ENCODE results near the gene AGBL5. TPM values are rescaled to one million over a fixed set of nuclear protein-coding genes. Genes with fewer than 3 reads are reported as not detected.

Gene AGBL5
- total RNA-seq, 1 donor from 2014 or later: 18.9 TPM

DNA sequence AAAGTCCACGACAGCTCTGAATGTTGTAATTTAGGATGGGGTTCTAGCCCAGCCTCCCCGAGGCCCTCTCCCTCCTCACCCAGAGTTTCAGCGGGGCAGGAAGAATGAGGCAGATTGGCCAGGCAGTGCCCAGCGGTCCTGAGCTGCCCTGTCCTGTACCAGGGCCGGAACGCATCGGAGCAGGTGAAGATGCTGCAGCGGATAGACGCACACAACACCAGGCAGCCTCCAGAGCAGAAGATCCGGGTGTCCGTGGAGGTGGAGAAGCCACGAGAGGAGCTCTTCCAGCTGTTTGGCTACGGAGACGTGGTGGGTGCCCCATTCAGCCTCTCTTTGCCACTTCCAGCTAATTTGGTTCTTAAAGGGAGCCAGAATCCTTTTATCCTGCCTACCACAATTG lies 45.9 kb downstream of the AGBL5 start:
- H3K9me3 ChIP-seq: no peaks in the 10 kb centered on the region
- DNase-seq: no peak
- no peak overlapping the region for H3K4me3 ChIP-seq
- ATAC-seq: no peak
- intact Hi-C loops (cut with DNase I): no loop called here
- H3K4me1 ChIP-seq: peaks cover 16% of the 10 kb centered on the region
- H3K36me3 ChIP-seq: no peaks in the 10 kb centered on the region
- no peaks in the 10 kb centered on the region for H3K27me3 ChIP-seq (ENCODE audit: low read depth)
- H3K27ac ChIP-seq: no peak overlapping the region
- TF ChIP-seq, protein P1, sequence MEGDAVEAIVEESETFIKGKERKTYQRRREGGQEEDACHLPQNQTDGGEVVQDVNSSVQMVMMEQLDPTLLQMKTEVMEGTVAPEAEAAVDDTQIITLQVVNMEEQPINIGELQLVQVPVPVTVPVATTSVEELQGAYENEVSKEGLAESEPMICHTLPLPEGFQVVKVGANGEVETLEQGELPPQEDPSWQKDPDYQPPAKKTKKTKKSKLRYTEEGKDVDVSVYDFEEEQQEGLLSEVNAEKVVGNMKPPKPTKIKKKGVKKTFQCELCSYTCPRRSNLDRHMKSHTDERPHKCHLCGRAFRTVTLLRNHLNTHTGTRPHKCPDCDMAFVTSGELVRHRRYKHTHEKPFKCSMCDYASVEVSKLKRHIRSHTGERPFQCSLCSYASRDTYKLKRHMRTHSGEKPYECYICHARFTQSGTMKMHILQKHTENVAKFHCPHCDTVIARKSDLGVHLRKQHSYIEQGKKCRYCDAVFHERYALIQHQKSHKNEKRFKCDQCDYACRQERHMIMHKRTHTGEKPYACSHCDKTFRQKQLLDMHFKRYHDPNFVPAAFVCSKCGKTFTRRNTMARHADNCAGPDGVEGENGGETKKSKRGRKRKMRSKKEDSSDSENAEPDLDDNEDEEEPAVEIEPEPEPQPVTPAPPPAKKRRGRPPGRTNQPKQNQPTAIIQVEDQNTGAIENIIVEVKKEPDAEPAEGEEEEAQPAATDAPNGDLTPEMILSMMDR (IDR thresholded peaks at IDR 0.05): no peak

DNA sequence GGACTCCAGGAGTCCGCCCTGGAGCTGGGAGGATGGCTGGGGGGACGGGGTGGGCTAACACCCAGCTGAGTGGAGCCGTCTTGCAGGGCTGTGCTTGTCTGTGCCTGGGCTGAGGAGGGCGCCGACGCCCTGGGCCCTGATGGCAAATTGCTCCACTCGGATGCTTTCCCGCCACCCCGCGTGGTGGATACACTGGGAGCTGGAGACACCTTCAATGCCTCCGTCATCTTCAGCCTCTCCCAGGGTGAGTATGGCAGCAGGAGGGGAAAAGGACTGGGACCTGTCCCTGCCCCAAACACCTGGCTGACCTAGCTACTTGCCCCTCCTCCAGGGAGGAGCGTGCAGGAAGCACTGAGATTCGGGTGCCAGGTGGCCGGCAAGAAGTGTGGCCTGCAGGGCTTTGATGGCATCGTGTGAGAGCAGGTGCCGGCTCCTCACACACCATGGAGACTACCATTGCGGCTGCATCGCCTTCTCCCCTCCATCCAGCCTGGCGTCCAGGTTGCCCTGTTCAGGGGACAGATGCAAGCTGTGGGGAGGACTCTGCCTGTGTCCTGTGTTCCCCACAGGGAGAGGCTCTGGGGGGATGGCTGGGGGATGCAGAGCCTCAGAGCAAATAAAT lies 48.0 kb downstream of the AGBL5 start:
- intact Hi-C loops (cut with DNase I): no loop called here
- Histone ChIP-seq H3K4me3 (no peak overlapping the region), H3K9me3 (no peaks in the 10 kb centered on the region), H3K4me1 (peaks cover 16% of the 10 kb centered on the region), H3K36me3 (no peaks in the 10 kb centered on the region), H3K27ac (no peak overlapping the region), H3K27me3 (ENCODE audit: low read depth) (no peaks in the 10 kb centered on the region)
- TF ChIP-seq, protein P1 (IDR thresholded peaks at IDR 0.05): no peak
- no peak for ATAC-seq
- DNase-seq: no peak

DNA sequence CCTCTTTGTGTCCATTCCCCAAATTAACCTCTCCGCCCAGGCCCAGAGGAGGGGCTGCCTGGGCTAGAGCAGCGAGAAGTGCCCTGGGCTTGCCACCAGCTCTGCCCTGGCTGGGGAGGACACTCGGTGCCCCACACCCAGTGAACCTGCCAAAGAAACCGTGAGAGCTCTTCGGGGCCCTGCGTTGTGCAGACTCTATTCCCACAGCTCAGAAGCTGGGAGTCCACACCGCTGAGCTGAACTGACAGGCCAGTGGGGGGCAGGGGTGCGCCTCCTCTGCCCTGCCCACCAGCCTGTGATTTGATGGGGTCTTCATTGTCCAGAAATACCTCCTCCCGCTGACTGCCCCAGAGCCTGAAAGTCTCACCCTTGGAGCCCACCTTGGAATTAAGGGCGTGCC lies 48.6 kb downstream of the AGBL5 start:
- no peak overlapping the region for H3K4me3 ChIP-seq
- no peaks in the 10 kb centered on the region for H3K9me3 ChIP-seq
- intact Hi-C loops (cut with DNase I): no loop called here
- DNase-seq: no peak
- peaks cover 16% of the 10 kb centered on the region for H3K4me1 ChIP-seq
- ATAC-seq: no peak
- no peaks in the 10 kb centered on the region for H3K27me3 ChIP-seq (ENCODE audit: low read depth)
- TF ChIP-seq, protein P1 (IDR thresholded peaks at IDR 0.05): no peak
- no peak overlapping the region for H3K27ac ChIP-seq
- no peaks in the 10 kb centered on the region for H3K36me3 ChIP-seq

DNA sequence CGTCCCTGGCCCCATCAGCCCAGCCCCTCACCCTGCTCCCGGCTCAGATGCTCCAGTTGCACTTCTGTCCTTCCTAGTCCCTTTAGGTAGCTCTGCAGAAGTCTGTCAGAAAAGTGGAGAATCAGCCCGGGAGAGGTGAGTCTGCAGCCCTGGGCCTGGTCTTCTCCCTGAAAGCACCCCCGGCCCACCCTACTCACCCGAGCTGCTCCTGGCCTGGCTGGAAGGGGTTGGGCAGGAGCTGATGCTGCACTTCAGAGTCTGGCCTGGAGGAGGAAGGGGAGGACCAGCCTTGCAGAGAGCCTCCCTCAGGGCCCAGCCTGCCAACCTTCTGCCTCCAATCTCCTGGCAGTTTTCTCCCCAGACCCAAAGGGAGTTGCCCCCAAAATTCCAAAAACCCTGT lies 50.9 kb downstream of the AGBL5 start:
- ATAC-seq (no peak), DNase-seq (no peak)
- Histone ChIP-seq H3K36me3 (no peaks in the 10 kb centered on the region), H3K27me3 (ENCODE audit: low read depth) (no peaks in the 10 kb centered on the region), H3K4me1 (peaks cover under 1% of the 10 kb centered on the region), H3K4me3 (no peak overlapping the region), H3K27ac (no peak overlapping the region), H3K9me3 (no peaks in the 10 kb centered on the region)
- intact Hi-C loops (cut with DNase I): no loop called here
- TF ChIP-seq, protein P1 (IDR thresholded peaks at IDR 0.05): no peak

DNA sequence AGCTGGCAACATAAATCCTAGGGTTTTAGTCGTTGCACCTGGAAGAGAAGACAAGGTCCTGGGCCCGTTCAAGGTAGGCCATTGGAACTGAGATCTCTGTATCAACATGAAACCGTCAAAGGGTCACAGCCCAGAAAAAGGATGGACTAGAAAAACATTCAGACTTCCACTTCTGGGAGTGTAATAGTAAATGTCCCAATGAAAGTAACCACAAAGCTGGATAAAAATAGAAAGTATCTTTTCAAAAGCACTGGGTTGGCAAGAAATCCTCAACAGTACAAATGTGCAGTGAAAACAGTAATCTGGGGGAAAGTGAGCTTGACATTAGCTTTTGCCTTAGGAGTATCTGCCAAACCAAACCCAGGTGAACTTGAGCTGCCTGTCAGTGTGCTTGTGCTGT lies 54.5 kb downstream of the AGBL5 start:
- Histone ChIP-seq H3K9me3 (no peaks in the 10 kb centered on the region), H3K27ac (no peak overlapping the region), H3K4me1 (no peaks in the 10 kb centered on the region), H3K36me3 (no peaks in the 10 kb centered on the region), H3K4me3 (no peak overlapping the region), H3K27me3 (ENCODE audit: low read depth) (no peaks in the 10 kb centered on the region)
- ATAC-seq (no peak), DNase-seq (no peak)
- TF ChIP-seq, protein P1 (IDR thresholded peaks at IDR 0.05): no peak
- intact Hi-C loops (cut with DNase I): no loop called here

Data from lower lobe of right lung (tissue), 2 donors.